OCI-LY1 (cell line): Measurements from ENCODE around the gene SUGP2.

Experiments used
- H2AFZ ChIP-seq: fragments of 200-600 bp; sonication (generic), shearing (Covaris generic); 2 replicates; pipeline ENCODE4 v1.6.0; 2014; ENCODE audit warnings: antibody characterized with exemption, mild to moderate bottlenecking, low read length
- H3F3A ChIP-seq: fragments of 200-600 bp; sonication (generic), shearing (Covaris generic); 2 replicates; pipeline ENCODE4 v1.6.0; 2014; ENCODE audit warnings: mild to moderate bottlenecking, antibody characterized with exemption, low read length, moderate library complexity; ENCODE audit not compliant: insufficient read depth
- H3K27ac ChIP-seq: fragments of 200-600 bp; sonication (generic); 2 replicates; pipeline ENCODE4 v1.5.1; 2014; ENCODE audit warnings: low read length, mixed run types, mild to moderate bottlenecking, low read depth; ENCODE audit not compliant: poor library complexity, severe bottlenecking
- H3K27me3 ChIP-seq: fragments of 200-600 bp; sonication (generic); 2 replicates; pipeline ENCODE4 v1.6.0; 2014; ENCODE audit warnings: antibody characterized with exemption, mild to moderate bottlenecking, low read length, moderate library complexity; ENCODE audit not compliant: insufficient read depth
- H3K36me3 ChIP-seq: fragments of 200-600 bp; sonication (generic); 2 replicates; pipeline ENCODE4 v1.6.1; 2014; ENCODE audit warnings: mild to moderate bottlenecking, antibody characterized with exemption, low read length, moderate library complexity, mixed read lengths; ENCODE audit not compliant: insufficient read depth
- H3K4me1 ChIP-seq: fragments of 200-600 bp; sonication (generic); 2 replicates; pipeline ENCODE4 v1.5.1; 2014; ENCODE audit warnings: mild to moderate bottlenecking, low read length, moderate library complexity; ENCODE audit not compliant: insufficient read depth, severe bottlenecking
- H3K4me2 ChIP-seq: fragments of 200-600 bp; sonication (generic), shearing (Covaris generic); 2 replicates; pipeline ENCODE4 v1.6.1; 2014; ENCODE audit warnings: low read length
- H3K4me3 ChIP-seq: fragments of 200-600 bp; sonication (generic); 2 replicates; pipeline ENCODE4 v1.5.1; 2014; ENCODE audit warnings: low read length, low read depth, mild to moderate bottlenecking, mixed read lengths; ENCODE audit not compliant: poor library complexity, severe bottlenecking
- H3K79me2 ChIP-seq: fragments of 200-600 bp; shearing (Covaris generic); 2 replicates; pipeline ENCODE4 v1.6.1; 2016; ENCODE audit warnings: mixed run types, low read length, mixed read lengths; ENCODE audit not compliant: insufficient read depth
- H3K9ac ChIP-seq: fragments of 200-600 bp; sonication (generic), shearing (Covaris generic); 2 replicates; pipeline ENCODE4 v1.6.1; 2014; ENCODE audit warnings: mild to moderate bottlenecking, low read length, mixed read lengths
- H3K9me2 ChIP-seq: fragments of 200-600 bp; sonication (generic), shearing (Covaris generic); 2 replicates; pipeline ENCODE4 v1.6.1; 2014; ENCODE audit warnings: low read depth, mild to moderate bottlenecking, low read length, mixed read lengths
- H3K9me3 ChIP-seq: fragments of 200-600 bp; shearing (Covaris generic); 2 replicates; pipeline ENCODE4 v1.6.1; 2014; ENCODE audit warnings: low read length, mixed read lengths
- H4K20me1 ChIP-seq: fragments of 200-600 bp; sonication (generic), shearing (Covaris generic); 2 replicates; pipeline ENCODE4 v1.6.0; 2016; ENCODE audit warnings: mild to moderate bottlenecking, low read length; ENCODE audit not compliant: insufficient read depth
- EZH2 ChIP-seq: fragments of 200-600 bp; sonication (generic), shearing (Covaris generic); IDR thresholded peaks from 2 replicates; pipeline ENCODE4 v1.8.0; 2017; ENCODE audit warnings: borderline replicate concordance, mixed run types, mild to moderate bottlenecking, antibody characterized with exemption, low read length, moderate library complexity, mixed read lengths
- TF ChIP-seq, protein P1 (sequence below): fragments of 200-600 bp; sonication (generic), shearing (Covaris generic); IDR thresholded peaks from 2 replicates; pipeline ENCODE4 v1.5.1; 2017; ENCODE audit warnings: mild to moderate bottlenecking, antibody characterized with exemption, low read length, moderate library complexity, mixed read lengths

Gene SUGP2

DNA sequence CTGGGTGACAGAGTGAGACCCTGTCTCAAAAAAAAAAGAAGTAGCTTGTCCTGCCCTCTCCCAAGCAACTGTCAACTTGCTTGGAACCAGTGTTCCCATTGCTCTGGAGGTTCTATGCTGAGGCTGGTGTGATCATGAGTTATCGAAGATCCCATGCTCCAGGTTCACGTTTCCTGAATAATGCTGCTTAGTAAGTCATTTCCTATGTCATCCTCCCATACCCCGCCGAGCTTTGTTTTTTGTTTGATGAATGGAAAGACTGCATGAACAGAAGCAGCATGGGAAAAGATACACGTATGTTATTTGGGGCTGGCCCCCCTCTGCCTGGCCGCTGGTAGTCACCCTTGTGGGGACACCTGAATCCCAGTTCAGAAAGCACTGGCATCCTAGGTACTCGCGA, 41.8 kb upstream of the SUGP2 start:
- Histone ChIP-seq H3K36me3 (peaks cover 3% of the 10 kb centered on the region), H3K27ac (no peak overlapping the region), H3K79me2 (no peaks in the 10 kb centered on the region), H4K20me1 (no peaks in the 10 kb centered on the region), H3K9me3 (no peaks in the 10 kb centered on the region), H3F3A (no peaks in the 10 kb centered on the region), H3K9ac (no peak overlapping the region), H3K9me2 (no peaks in the 10 kb centered on the region), H2AFZ (no peak overlapping the region), H3K27me3 (no peaks in the 10 kb centered on the region), H3K4me3 (no peak overlapping the region), H3K4me2 (no peak overlapping the region), H3K4me1 (no peaks in the 10 kb centered on the region)
- no peak for TF ChIP-seq EZH2
- TF ChIP-seq, protein P1, sequence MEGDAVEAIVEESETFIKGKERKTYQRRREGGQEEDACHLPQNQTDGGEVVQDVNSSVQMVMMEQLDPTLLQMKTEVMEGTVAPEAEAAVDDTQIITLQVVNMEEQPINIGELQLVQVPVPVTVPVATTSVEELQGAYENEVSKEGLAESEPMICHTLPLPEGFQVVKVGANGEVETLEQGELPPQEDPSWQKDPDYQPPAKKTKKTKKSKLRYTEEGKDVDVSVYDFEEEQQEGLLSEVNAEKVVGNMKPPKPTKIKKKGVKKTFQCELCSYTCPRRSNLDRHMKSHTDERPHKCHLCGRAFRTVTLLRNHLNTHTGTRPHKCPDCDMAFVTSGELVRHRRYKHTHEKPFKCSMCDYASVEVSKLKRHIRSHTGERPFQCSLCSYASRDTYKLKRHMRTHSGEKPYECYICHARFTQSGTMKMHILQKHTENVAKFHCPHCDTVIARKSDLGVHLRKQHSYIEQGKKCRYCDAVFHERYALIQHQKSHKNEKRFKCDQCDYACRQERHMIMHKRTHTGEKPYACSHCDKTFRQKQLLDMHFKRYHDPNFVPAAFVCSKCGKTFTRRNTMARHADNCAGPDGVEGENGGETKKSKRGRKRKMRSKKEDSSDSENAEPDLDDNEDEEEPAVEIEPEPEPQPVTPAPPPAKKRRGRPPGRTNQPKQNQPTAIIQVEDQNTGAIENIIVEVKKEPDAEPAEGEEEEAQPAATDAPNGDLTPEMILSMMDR: no peak

DNA sequence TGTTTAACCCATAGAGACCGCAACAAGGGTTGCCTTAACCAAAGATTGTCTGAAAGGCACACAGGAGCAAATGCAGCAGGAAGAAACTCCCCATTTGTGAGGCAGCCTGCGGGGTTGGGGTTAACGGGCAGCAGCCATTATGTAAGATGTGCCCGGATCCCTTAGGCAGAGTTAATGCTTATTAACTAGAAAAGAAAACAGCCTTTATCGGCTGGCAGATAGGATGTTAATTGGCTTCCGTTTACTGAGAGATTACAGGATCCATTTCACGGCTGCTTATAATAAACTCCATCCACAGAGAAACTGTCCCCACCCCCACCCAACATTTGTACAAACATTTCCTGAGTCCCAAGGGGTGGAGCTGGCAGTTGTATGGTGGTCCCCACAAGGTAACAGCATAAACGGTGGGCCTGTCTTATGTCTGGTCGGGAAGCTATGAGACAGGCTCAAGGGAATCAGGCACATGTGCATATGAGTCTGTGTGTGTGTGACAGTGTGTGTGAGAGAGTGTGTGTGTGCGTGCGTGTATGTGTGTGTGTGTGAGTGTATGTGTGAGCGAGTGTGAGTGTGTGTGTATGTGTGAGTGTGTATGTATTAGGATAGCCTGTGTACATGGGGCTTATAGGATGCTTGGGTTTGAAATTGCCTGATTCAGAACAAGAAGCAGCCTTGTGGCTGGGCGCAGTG, 41.0 kb upstream of the SUGP2 start:
- no peaks in the 10 kb centered on the region for H4K20me1 ChIP-seq
- no peak overlapping the region for H2AFZ ChIP-seq
- no peaks in the 10 kb centered on the region for H3K27me3 ChIP-seq
- H3K9me3 ChIP-seq: no peaks in the 10 kb centered on the region
- no peak overlapping the region for H3K9ac ChIP-seq
- H3K9me2 ChIP-seq: no peaks in the 10 kb centered on the region
- H3K4me1 ChIP-seq: no peaks in the 10 kb centered on the region
- H3K4me2 ChIP-seq: no peak overlapping the region
- H3K79me2 ChIP-seq: no peaks in the 10 kb centered on the region
- H3K4me3 ChIP-seq: no peak overlapping the region
- no peak overlapping the region for H3K27ac ChIP-seq
- no peaks in the 10 kb centered on the region for H3F3A ChIP-seq
- no peak for TF ChIP-seq EZH2
- TF ChIP-seq, protein P1: no peak
- peaks cover 3% of the 10 kb centered on the region for H3K36me3 ChIP-seq

DNA sequence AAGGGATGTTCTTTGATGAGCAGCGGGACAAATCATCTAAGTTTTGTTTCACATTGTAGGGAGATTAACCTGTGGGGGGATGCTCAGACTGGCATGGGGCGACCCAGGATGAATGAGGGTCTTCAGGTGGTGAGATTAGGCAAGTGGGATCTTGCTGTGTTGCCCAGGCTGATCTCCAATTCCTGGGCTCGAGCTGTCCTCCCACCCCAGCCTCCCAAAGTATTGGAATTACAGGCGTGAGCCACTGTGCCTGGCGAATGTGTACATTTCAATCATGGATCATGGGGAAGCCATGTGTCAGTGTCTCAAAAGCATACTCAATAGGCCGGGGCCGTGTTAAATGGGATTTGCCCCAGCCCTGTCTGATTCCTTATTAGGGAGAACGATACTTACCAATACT, 38.6 kb upstream of the SUGP2 start:
- Histone ChIP-seq H3F3A (no peaks in the 10 kb centered on the region), H3K4me3 (no peak overlapping the region), H3K9me3 (no peaks in the 10 kb centered on the region), H2AFZ (no peak overlapping the region), H4K20me1 (no peaks in the 10 kb centered on the region), H3K4me1 (peaks cover 8% of the 10 kb centered on the region), H3K36me3 (peaks cover 3% of the 10 kb centered on the region), H3K9ac (no peak overlapping the region), H3K27me3 (no peaks in the 10 kb centered on the region), H3K79me2 (no peaks in the 10 kb centered on the region), H3K9me2 (no peaks in the 10 kb centered on the region), H3K4me2 (no peak overlapping the region), H3K27ac (no peak overlapping the region)
- no peak for TF ChIP-seq EZH2
- TF ChIP-seq, protein P1: no peak
